ENCODE results near the gene JAG1.

Gene JAG1

DNA sequence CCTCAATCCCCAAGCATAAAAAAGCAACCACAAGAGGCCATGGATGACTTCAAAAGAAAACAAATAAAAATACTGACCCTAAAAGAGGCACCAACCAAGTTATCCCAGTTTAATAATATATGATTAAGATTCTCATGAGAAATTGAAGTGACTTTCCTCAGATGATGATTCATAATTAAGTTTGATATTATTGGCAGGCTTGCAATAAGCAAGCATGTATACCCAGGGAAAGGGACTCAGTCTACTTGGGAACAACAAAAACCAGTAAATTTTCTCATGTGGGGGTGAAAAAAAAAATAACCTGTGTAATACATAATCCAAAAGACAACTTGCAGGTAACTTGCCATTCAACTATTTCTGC lies 19.6 kb downstream of the JAG1 start:
- H3K14ac ChIP-seq (ENCODE audit: low read length), result no peak overlapping the region
- no peak overlapping the region for H3K4ac ChIP-seq (ENCODE audit: low read depth, low read length)
- H3K79me2 ChIP-seq (ENCODE audit: control insufficient read depth, insufficient read depth, low read length, poor library complexity), result peaks cover 2% of the 10 kb centered on the region
- peak overlapping the region; percentile 37 for H3K4me2 ChIP-seq (ENCODE audit: low read length)
- H3K27me3 ChIP-seq (ENCODE audit: insufficient read depth, low read length), result no peaks in the 10 kb centered on the region
- H3K18ac ChIP-seq (ENCODE audit: low read length), result no peak overlapping the region
- H3K23ac ChIP-seq (ENCODE audit: low read length), result no peak overlapping the region
- H3K9me3 ChIP-seq (ENCODE audit: insufficient read depth, low read depth, low read length), result peaks cover 4% of the 10 kb centered on the region
- peak overlapping the region; percentile 25 for H2BK5ac ChIP-seq (ENCODE audit: low read depth, low read length, poor library complexity)
- peak overlapping the region; percentile 11 for H2BK120ac ChIP-seq (ENCODE audit: insufficient read depth, low read length, poor library complexity)
- H4K91ac ChIP-seq (ENCODE audit: low read depth, low read length), result no peak overlapping the region
- no peak overlapping the region for H2AFZ ChIP-seq (ENCODE audit: insufficient read depth, low read length, poor library complexity)
- H3K36me3 ChIP-seq (ENCODE audit: control insufficient read depth in 1 of 2, insufficient read depth in 2 of 2, low read length in 2 of 2), result peaks cover 23 to 43% of the 10 kb centered on the region in 2 experiments
- H3K4me3 ChIP-seq (ENCODE audit: low read depth, low read length), result no peak overlapping the region
- DNase-seq, result no peak
- peaks cover 44 to 61% of the 10 kb centered on the region in 2 experiments for H3K4me1 ChIP-seq (ENCODE audit: control insufficient read depth in 1 of 2, insufficient read depth in 2 of 2, low read length in 2 of 2)
- no peak overlapping the region for H3K9ac ChIP-seq (ENCODE audit: low read length)
- peak overlapping the region; percentile 93 for H3K27ac ChIP-seq (ENCODE audit: low read depth, low read length)
- H4K8ac ChIP-seq (ENCODE audit: low read depth, low read length), result no peak overlapping the region
- H4K12ac ChIP-seq (ENCODE audit: low read depth, low read length), result no peak overlapping the region
- H2BK12ac ChIP-seq (ENCODE audit: low read length), result no peak overlapping the region
- H2AK5ac ChIP-seq (ENCODE audit: low read length), result no peak overlapping the region
- peaks cover 21% of the 10 kb centered on the region for H3K79me1 ChIP-seq (ENCODE audit: low read length)

GRCh38 chr20:10653599-10654249 lies 20.1 kb downstream of the JAG1 start:
- H3K9ac ChIP-seq (ENCODE audit: low read length), result no peak overlapping the region
- H3K27ac ChIP-seq (ENCODE audit: low read depth, low read length), result peak overlapping the region; percentile 93
- DNase-seq, result peak in 1 of 2 donors; percentile 39
- H4K91ac ChIP-seq (ENCODE audit: low read depth, low read length), result peak overlapping the region; percentile 41
- no peak overlapping the region for H3K18ac ChIP-seq (ENCODE audit: low read length)
- WGBS (ENCODE audit: extremely low coverage, insufficient coverage, insufficient read length), result no CpG with 5 or more reads among the region's 13 CpGs
- peaks cover 23 to 45% of the 10 kb centered on the region in 2 experiments for H3K36me3 ChIP-seq (ENCODE audit: control insufficient read depth in 1 of 2, insufficient read depth in 2 of 2, low read length in 2 of 2)
- H3K14ac ChIP-seq (ENCODE audit: low read length), result no peak overlapping the region
- no peak overlapping the region for H3K23ac ChIP-seq (ENCODE audit: low read length)
- H4K12ac ChIP-seq (ENCODE audit: low read depth, low read length), result no peak overlapping the region
- no peak overlapping the region for H3K4me3 ChIP-seq (ENCODE audit: low read depth, low read length)
- peak overlapping the region; percentile 11 for H2BK120ac ChIP-seq (ENCODE audit: insufficient read depth, low read length, poor library complexity)
- no peak overlapping the region for H2AK5ac ChIP-seq (ENCODE audit: low read length)
- H2AFZ ChIP-seq (ENCODE audit: insufficient read depth, low read length, poor library complexity), result no peak overlapping the region
- peaks cover 2% of the 10 kb centered on the region for H3K79me2 ChIP-seq (ENCODE audit: control insufficient read depth, insufficient read depth, low read length, poor library complexity)
- no peak overlapping the region for H2BK12ac ChIP-seq (ENCODE audit: low read length)
- no peak overlapping the region for H4K8ac ChIP-seq (ENCODE audit: low read depth, low read length)
- H3K79me1 ChIP-seq (ENCODE audit: low read length), result peaks cover 23% of the 10 kb centered on the region
- peaks cover 4% of the 10 kb centered on the region for H3K9me3 ChIP-seq (ENCODE audit: insufficient read depth, low read depth, low read length)
- no peaks in the 10 kb centered on the region for H3K27me3 ChIP-seq (ENCODE audit: insufficient read depth, low read length)
- no peak overlapping the region for H3K4me2 ChIP-seq (ENCODE audit: low read length)
- no peak overlapping the region for H3K4ac ChIP-seq (ENCODE audit: low read depth, low read length)
- peaks cover 46 to 63% of the 10 kb centered on the region in 2 experiments for H3K4me1 ChIP-seq (ENCODE audit: control insufficient read depth in 1 of 2, insufficient read depth in 2 of 2, low read length in 2 of 2)
- peak overlapping the region; percentile 23 for H2BK5ac ChIP-seq (ENCODE audit: low read depth, low read length, poor library complexity)

- H3K14ac ChIP-seq (ENCODE audit: low read length), result no peak overlapping the region
- H3K79me2 ChIP-seq (ENCODE audit: control insufficient read depth, insufficient read depth, low read length, poor library complexity), result peaks cover 4% of the 10 kb centered on the region
- peaks cover 48 to 65% of the 10 kb centered on the region in 2 experiments for H3K4me1 ChIP-seq (ENCODE audit: control insufficient read depth in 1 of 2, insufficient read depth in 2 of 2, low read length in 2 of 2)
- no peak for DNase-seq
- H3K27me3 ChIP-seq (ENCODE audit: insufficient read depth, low read length), result no peaks in the 10 kb centered on the region
- H3K9me3 ChIP-seq (ENCODE audit: insufficient read depth, low read depth, low read length), result no peaks in the 10 kb centered on the region
- H3K9ac ChIP-seq (ENCODE audit: low read length), result peak overlapping the region; percentile 17
- H3K18ac ChIP-seq (ENCODE audit: low read length), result no peak overlapping the region
- no peak overlapping the region for H3K4me2 ChIP-seq (ENCODE audit: low read length)
- peaks cover 29% of the 10 kb centered on the region for H3K79me1 ChIP-seq (ENCODE audit: low read length)
- peaks cover 19 to 45% of the 10 kb centered on the region in 2 experiments for H3K36me3 ChIP-seq (ENCODE audit: control insufficient read depth in 1 of 2, insufficient read depth in 2 of 2, low read length in 2 of 2)
- no peak overlapping the region for H4K12ac ChIP-seq (ENCODE audit: low read depth, low read length)
- H3K4ac ChIP-seq (ENCODE audit: low read depth, low read length), result no peak overlapping the region
- H2AK5ac ChIP-seq (ENCODE audit: low read length), result no peak overlapping the region
- H3K23ac ChIP-seq (ENCODE audit: low read length), result no peak overlapping the region
- no peak overlapping the region for H2AFZ ChIP-seq (ENCODE audit: insufficient read depth, low read length, poor library complexity)
- no peak overlapping the region for H4K8ac ChIP-seq (ENCODE audit: low read depth, low read length)
- H3K27ac ChIP-seq (ENCODE audit: low read depth, low read length), result peak overlapping the region; percentile 50
- H2BK12ac ChIP-seq (ENCODE audit: low read length), result no peak overlapping the region
- peak overlapping the region; percentile 59 for H4K91ac ChIP-seq (ENCODE audit: low read depth, low read length)
- no CpG with 5 or more reads among the region's 9 CpGs for WGBS (ENCODE audit: extremely low coverage, insufficient coverage, insufficient read length)
- H3K4me3 ChIP-seq (ENCODE audit: low read depth, low read length), result no peak overlapping the region
- H2BK120ac ChIP-seq (ENCODE audit: insufficient read depth, low read length, poor library complexity), result peak overlapping the region; percentile 48
- H2BK5ac ChIP-seq (ENCODE audit: low read depth, low read length, poor library complexity), result peak overlapping the region; percentile 45
Observed at GRCh38 chr20:10652660-10653261, 21.0 kb downstream of the JAG1 start.

DNA sequence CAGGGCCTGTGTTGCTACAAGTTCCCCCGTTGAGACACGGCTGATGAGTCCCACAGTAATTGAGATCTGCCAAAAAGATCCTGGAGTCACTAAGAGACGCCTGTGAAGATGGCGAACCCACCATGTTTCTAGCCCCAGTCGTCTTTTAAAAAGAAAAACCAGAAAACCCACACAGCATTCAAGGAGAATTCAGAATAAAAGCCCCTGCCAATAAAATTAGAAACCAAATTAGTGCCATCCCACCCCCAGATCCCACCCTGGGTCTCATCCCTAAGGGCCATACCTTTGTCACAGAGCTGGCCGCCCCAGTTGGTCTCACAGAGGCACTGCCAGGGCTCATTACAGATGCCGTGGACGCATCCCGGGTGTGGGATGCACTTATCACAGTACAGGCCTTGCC lies 21.6 kb downstream of the JAG1 start:
- Histone ChIP-seq H4K12ac (ENCODE audit: low read depth, low read length) (no peak overlapping the region), H3K4me2 (ENCODE audit: low read length) (no peak overlapping the region), H2AFZ (ENCODE audit: insufficient read depth, low read length, poor library complexity) (no peak overlapping the region), H2BK120ac (ENCODE audit: insufficient read depth, low read length, poor library complexity) (peak overlapping the region; percentile 48), H4K91ac (ENCODE audit: low read depth, low read length) (peak overlapping the region; percentile 59), H3K27me3 (ENCODE audit: insufficient read depth, low read length) (no peaks in the 10 kb centered on the region), H2AK5ac (ENCODE audit: low read length) (peak overlapping the region; percentile 87), H3K4ac (ENCODE audit: low read depth, low read length) (peak overlapping the region; percentile 69), H4K8ac (ENCODE audit: low read depth, low read length) (peak overlapping the region; percentile 67), H3K36me3 (ENCODE audit: control insufficient read depth in 1 of 2, insufficient read depth in 2 of 2, low read length in 2 of 2) (peaks cover 22 to 48% of the 10 kb centered on the region in 2 experiments), H3K4me1 (ENCODE audit: control insufficient read depth in 1 of 2, insufficient read depth in 2 of 2, low read length in 2 of 2) (peaks cover 47 to 64% of the 10 kb centered on the region in 2 experiments), H3K27ac (ENCODE audit: low read depth, low read length) (peak overlapping the region; percentile 50), H3K9ac (ENCODE audit: low read length) (no peak overlapping the region), H2BK12ac (ENCODE audit: low read length) (no peak overlapping the region), H3K23ac (ENCODE audit: low read length) (no peak overlapping the region), H3K79me1 (ENCODE audit: low read length) (peaks cover 29% of the 10 kb centered on the region), H3K18ac (ENCODE audit: low read length) (peak overlapping the region; percentile 64), H3K79me2 (ENCODE audit: control insufficient read depth, insufficient read depth, low read length, poor library complexity) (peaks cover 4% of the 10 kb centered on the region), H3K4me3 (ENCODE audit: low read depth, low read length) (no peak overlapping the region), H3K9me3 (ENCODE audit: insufficient read depth, low read depth, low read length) (no peaks in the 10 kb centered on the region), H3K14ac (ENCODE audit: low read length) (peak overlapping the region; percentile 74), H2BK5ac (ENCODE audit: low read depth, low read length, poor library complexity) (peak overlapping the region; percentile 45)
- DNase-seq, result no peak
- no CpG with 5 or more reads among the region's 9 CpGs for WGBS (ENCODE audit: extremely low coverage, insufficient coverage, insufficient read length)
